K562 (cell line): Measurements from ENCODE around the gene MDK. TPM values are rescaled to one million over a fixed set of nuclear protein-coding genes. Genes with fewer than 3 reads are reported as not detected.

Experiments used
- ATAC-seq: fragments of 200-7000 bp; cut with Tn5 transposase; 3 replicates; pipeline ENCODE4 v1.9.1; 2020; ENCODE audit warnings: moderate library complexity
- BruUV-seq: library from RNA; stranded (reverse); fragments of 400-500 nt; replicated peaks from 2 replicates; lab custom pipeline; 2021; lab: Mats Ljungman, UMichigan
- CTCF ChIA-PET: fragments of 300-600 bp; formaldehyde crosslinking; extraction: SDS; loops from one replicate; lab custom pipeline; 2021; ENCODE audit warnings: low intra/inter-chr PET ratio; lab: Yijun Ruan, JAX
- POLR2A ChIA-PET: fragments of 300-600, 350-650 bp; sonication (Branson Sonifier 250); formaldehyde crosslinking; extraction: SDS; loops from one replicate; lab custom pipeline; 2021; ENCODE audit warnings: antibody characterized with exemption, inconsistent platforms; lab: Yijun Ruan, JAX
- DNase-seq, 4 experiments: peaks; one replicate each; pipeline versions ENCODE4 v3.0.0 to v3.0.0-alpha.2; 2011 to 2018; ENCODE audit warnings: low spot score in 3 of 4, mixed read lengths in 3 of 4; ENCODE audit errors: extremely low read depth in 1 of 4
- FAIRE-seq: peaks from 2 replicates; lab custom pipeline; 2011; peaks lifted over from hg19 to GRCh38; lab: Jason Lieb, UNC
- H2AFZ ChIP-seq: 2 replicates; pipeline ENCODE4 v1.6.0; 2011; ENCODE audit warnings: low read depth, low read length, control low read depth, inconsistent platforms
- H3K27ac ChIP-seq: fragments of 200-600 bp; 3 replicates; pipeline ENCODE4 v1.8.0; 2011; ENCODE audit warnings: low read depth, mild to moderate bottlenecking, control low read depth, inconsistent platforms, low read length, moderate library complexity, mixed read lengths; ENCODE audit errors: extremely low read depth
- H3K27me3 ChIP-seq, 2 experiments: fragments of 300-600 bp in 1 of 2; 2 replicates in 1 of 2; 3 replicates in 1 of 2; pipeline versions ENCODE4 v1.6.0 to v1.8.0; 2011; ENCODE audit warnings: inconsistent platforms in 2 of 2, low read length in 2 of 2, mild to moderate bottlenecking in 1 of 2, mixed read lengths in 1 of 2, moderate library complexity in 1 of 2; ENCODE audit not compliant: control insufficient read depth in 2 of 2, insufficient read depth in 2 of 2
- H3K36me3 ChIP-seq: fragments of 300-600 bp; 3 replicates; pipeline ENCODE4 v1.8.0; 2011; ENCODE audit warnings: mild to moderate bottlenecking, low read length, inconsistent platforms; ENCODE audit not compliant: control insufficient read depth, insufficient read depth
- H3K4me1 ChIP-seq, 2 experiments: fragments of 200-600 bp in 1 of 2; replicated peaks in 1 of 2; 2 replicates in 1 of 2; 3 replicates in 1 of 2; pipeline versions ENCODE4 v1.5.1 to v1.8.0; 2011; ENCODE audit warnings: inconsistent platforms in 2 of 2, low read length in 2 of 2, mild to moderate bottlenecking in 1 of 2, mixed read lengths in 1 of 2, moderate library complexity in 1 of 2; ENCODE audit not compliant: control insufficient read depth in 2 of 2, insufficient read depth in 2 of 2
- H3K4me2 ChIP-seq: 2 replicates; pipeline ENCODE4 v1.6.1; 2011; ENCODE audit warnings: low read length, control low read depth, inconsistent platforms, mixed read lengths; ENCODE audit not compliant: insufficient read depth
- H3K4me3 ChIP-seq: fragments of 200-600 bp; sonication (generic), shearing (Covaris generic); 2 replicates; pipeline ENCODE4 v1.5.1; 2016; ENCODE audit warnings: control low read depth, inconsistent platforms
- H3K79me2 ChIP-seq: fragments of 200-600 bp; 3 replicates; pipeline ENCODE4 v1.8.0; 2011; ENCODE audit warnings: low read length, inconsistent platforms; ENCODE audit not compliant: control insufficient read depth, insufficient read depth
- H3K9ac ChIP-seq, 2 experiments: 2 replicates each; pipeline versions ENCODE4 v1.6.0 to v1.6.1; 2011; ENCODE audit warnings: low read depth in 2 of 2, low read length in 2 of 2, control low read depth in 1 of 2, inconsistent platforms in 1 of 2, mild to moderate bottlenecking in 1 of 2, mixed read lengths in 1 of 2; ENCODE audit not compliant: insufficient read depth in 1 of 2
- H3K9me1 ChIP-seq: one replicate; pipeline ENCODE4 v1.6.0; 2011; ENCODE audit warnings: inconsistent platforms, mild to moderate bottlenecking, low read length, moderate library complexity; ENCODE audit not compliant: control insufficient read depth, insufficient read depth
- H3K9me3 ChIP-seq: replicated peaks from 2 replicates; pipeline ENCODE4 v1.5.1; 2011; ENCODE audit warnings: low read depth, low read length, inconsistent platforms; ENCODE audit not compliant: control insufficient read depth, insufficient read depth
- H4K20me1 ChIP-seq: replicated peaks from 2 replicates; pipeline ENCODE4 v1.6.1; 2011; ENCODE audit warnings: low read length, inconsistent platforms, mixed read lengths; ENCODE audit not compliant: control insufficient read depth, insufficient read depth
- COPS2 ChIP-seq: fragments of 450-650 bp; conservative IDR thresholded peaks from 2 replicates; pipeline ENCODE4 v1.6.1; 2016; ENCODE audit warnings: mild to moderate bottlenecking, moderate library complexity
- ELF1 ChIP-seq: fragments of 200-800 bp; sonication (Bioruptor generic); IDR thresholded peaks from 2 replicates; pipeline ENCODE4 v1.6.1; 2016; ENCODE audit warnings: missing genetic modification characterization, missing compliant biosample characterization
- EP400 ChIP-seq: fragments of 450-650 bp; IDR thresholded peaks from 2 replicates; pipeline ENCODE4 v1.6.1; 2017; ENCODE audit warnings: antibody characterized with exemption, mild to moderate bottlenecking, moderate library complexity
- HDAC6 ChIP-seq: IDR thresholded peaks from 2 replicates; pipeline ENCODE4 v1.6.1; 2012; ENCODE audit warnings: low read depth, mild to moderate bottlenecking, control low read depth, inconsistent platforms, low read length, moderate library complexity
- HNRNPH1 ChIP-seq: fragments of 200-400 bp; formaldehyde crosslinking; optimal IDR thresholded peaks from 2 replicates; pipeline ENCODE3; 2017; ENCODE audit warnings: low read depth, mild to moderate bottlenecking, low read length, moderate library complexity
- IRF2 ChIP-seq: sonication (generic); formaldehyde crosslinking; IDR thresholded peaks from 2 replicates; pipeline ENCODE4 v1.8.1; 2022; ENCODE audit warnings: mild to moderate bottlenecking, missing genetic modification reagents
- POLR2AphosphoS5 ChIP-seq: IDR thresholded peaks from 2 replicates; pipeline ENCODE4 v1.6.1; 2011; ENCODE audit warnings: mild to moderate bottlenecking, low read depth, low read length, moderate library complexity; ENCODE audit not compliant: control insufficient read depth, insufficient read depth
- ZNF644 ChIP-seq: fragments of 200-800 bp; sonication (Bioruptor generic); IDR thresholded peaks from 2 replicates; pipeline ENCODE4 v1.6.1; 2016; ENCODE audit warnings: low read depth, missing genetic modification characterization, missing compliant biosample characterization
- WGBS: fragments of 100-300 bp; shearing (Covaris generic); methylation state at CpG from one replicate; pipeline ENCODE4 v1.1.6; 2016; ENCODE audit warnings: low coverage, mixed read lengths; ENCODE audit not compliant: insufficient coverage; ENCODE audit errors: missing lambda C conversion rate; 5-methylcytosine and 5-hydroxymethylcytosine counted together
- in situ Hi-C: fragments of 300-500 bp; cut with MboI; formaldehyde crosslinking; loops from 4 replicates; pipeline ENCODE4 v1.15.0; 2018; ENCODE audit warnings: inconsistent platforms, mixed read lengths
- intact Hi-C: fragments of 100-400 bp; cut with micrococcal nuclease; formaldehyde crosslinking; loops from 2 replicates; pipeline ENCODE4 v1.14.2; 2022
- polyA plus RNA-seq, 8 experiments: library from polyadenylated mRNA; depleted of rRNA in 4 of 8; stranded (reverse) in 5 of 8; unstranded in 3 of 8; fragments of >200 nt; fragmentation: Nextera tagmentation in 2 of 8; fragmentation: Illumina TruSeq in 1 of 8; extraction: Ambion mirVana in 2 of 8; extraction: Trizol in 1 of 8; gene quantifications; 2 replicates each; pipeline versions ENCODE4 v1.2.1 to v1.2.3, GENCODE V29; 2011 to 2014; ENCODE audit warnings: inconsistent platforms in 1 of 8, missing spikeins in 1 of 8
- total RNA-seq, 7 experiments: library from RNA; depleted of rRNA in 6 of 7; stranded (reverse); fragments of >200 nt in 6 of 7; fragmentation: Illumina TruSeq in 2 of 7; extraction: Trizol in 2 of 7; gene quantifications; 2 replicates each; pipeline versions ENCODE4 v1.2.1 to v1.2.3, GENCODE V29; 2011 to 2021; ENCODE audit warnings: low replicate concordance in 1 of 7
- TF ChIP-seq, protein P1 (sequence below): fragments of 450-650 bp; IDR thresholded peaks from 2 replicates; pipeline ENCODE4 v1.6.1; 2016; ENCODE audit warnings: missing biosample characterization, missing genetic modification characterization
- TF ChIP-seq, protein P2 (sequence below): sonication (generic); formaldehyde crosslinking; IDR thresholded peaks from 2 replicates; pipeline ENCODE4 v1.8.1; 2022; ENCODE audit warnings: missing genetic modification reagents
- TF ChIP-seq, protein P3 (sequence below): sonication (generic); formaldehyde crosslinking; IDR thresholded peaks from 2 replicates; pipeline ENCODE4 v1.8.0; 2022; ENCODE audit warnings: mild to moderate bottlenecking, missing genetic modification reagents
- TF ChIP-seq, protein P4 (sequence below): fragments of 250-450 bp; sonication (Bioruptor Pico); IDR thresholded peaks from 2 replicates; pipeline ENCODE4 v1.5.0; 2021; ENCODE audit warnings: mild to moderate bottlenecking, borderline replicate concordance
- TF ChIP-seq, protein P5 (sequence below): fragments of 250-450 bp; sonication (Bioruptor Pico); IDR thresholded peaks from 2 replicates; pipeline ENCODE4 v1.4.0; 2020; ENCODE audit warnings: mild to moderate bottlenecking, moderate library complexity, borderline replicate concordance

Gene MDK
- total and polyA plus RNA-seq, 9 of the 15 experiments (the other 6 are each of a cell fraction or from before 2014, with no cell fraction given) = 20.7 to 700 (median 350) TPM

DNA sequence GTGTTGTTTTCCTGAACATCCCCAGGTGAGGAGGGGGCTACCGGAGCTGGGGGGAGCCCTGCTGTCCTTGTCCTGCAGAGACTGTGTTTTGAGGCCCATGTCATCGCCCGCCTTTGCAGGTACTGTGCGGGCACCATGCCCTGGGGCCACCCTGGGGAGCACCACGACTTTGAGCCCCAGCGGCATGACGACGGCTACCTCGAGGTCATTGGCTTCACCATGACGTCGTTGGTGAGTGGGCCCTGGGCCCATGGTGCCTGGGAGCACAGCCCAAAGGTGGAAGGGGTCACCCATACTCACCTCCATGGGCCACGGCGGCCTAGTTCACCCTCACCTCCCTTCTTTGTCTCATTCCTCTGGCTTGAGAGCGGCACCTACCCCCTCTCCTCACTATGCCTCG is 6.7 kb upstream of the MDK start:
- ChIA-PET CTCF (interaction anchor here (0.7 kb wide), 1 partner anchor 606 kb away, joined by 3 read pairs; no protein-coding TSS in a partner anchor), POLR2A (no interaction called here)
- Histone ChIP-seq H3K4me3 (no peak overlapping the region), H3K27ac (no peak overlapping the region), H3K36me3 (peaks cover 83% of the 10 kb centered on the region; the same call in 2 of the 3 replicates), H3K27me3 (no peaks in the 10 kb centered on the region), H3K9me1 (no peaks in the 10 kb centered on the region), H3K9ac (no peak overlapping the region), H3K9me3 (no peaks in the 10 kb centered on the region), H3K4me2 (no peak overlapping the region), H2AFZ (no peak overlapping the region), H4K20me1 (no peaks in the 10 kb centered on the region), H3K4me1 (peaks cover 7 to 27% of the 10 kb centered on the region in 2 experiments; a peak in 4 of 5 replicates), H3K79me2 (no peaks in the 10 kb centered on the region)
- WGBS = 84% methylated on average over 9 of the region's 15 CpGs
- DNase-seq = no peak
- intact Hi-C loops (no loop called here), in situ Hi-C loops (no loop called here)
- BruUV-seq = no TSS peak
- no peak for FAIRE-seq
- ATAC-seq = no peak
- TF ChIP-seq HNRNPH1 (no peak), ELF1 (tag) (no peak), HDAC6 (no peak), EP400 (no peak), COPS2 (no peak), POLR2AphosphoS5 (no peak), IRF2 (CRISPR knock-in tag) (no peak), ZNF644 (tag) (no peak)
- TF ChIP-seq, protein P1, sequence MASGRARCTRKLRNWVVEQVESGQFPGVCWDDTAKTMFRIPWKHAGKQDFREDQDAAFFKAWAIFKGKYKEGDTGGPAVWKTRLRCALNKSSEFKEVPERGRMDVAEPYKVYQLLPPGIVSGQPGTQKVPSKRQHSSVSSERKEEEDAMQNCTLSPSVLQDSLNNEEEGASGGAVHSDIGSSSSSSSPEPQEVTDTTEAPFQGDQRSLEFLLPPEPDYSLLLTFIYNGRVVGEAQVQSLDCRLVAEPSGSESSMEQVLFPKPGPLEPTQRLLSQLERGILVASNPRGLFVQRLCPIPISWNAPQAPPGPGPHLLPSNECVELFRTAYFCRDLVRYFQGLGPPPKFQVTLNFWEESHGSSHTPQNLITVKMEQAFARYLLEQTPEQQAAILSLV (tag) = no peak
- TF ChIP-seq, protein P2, sequence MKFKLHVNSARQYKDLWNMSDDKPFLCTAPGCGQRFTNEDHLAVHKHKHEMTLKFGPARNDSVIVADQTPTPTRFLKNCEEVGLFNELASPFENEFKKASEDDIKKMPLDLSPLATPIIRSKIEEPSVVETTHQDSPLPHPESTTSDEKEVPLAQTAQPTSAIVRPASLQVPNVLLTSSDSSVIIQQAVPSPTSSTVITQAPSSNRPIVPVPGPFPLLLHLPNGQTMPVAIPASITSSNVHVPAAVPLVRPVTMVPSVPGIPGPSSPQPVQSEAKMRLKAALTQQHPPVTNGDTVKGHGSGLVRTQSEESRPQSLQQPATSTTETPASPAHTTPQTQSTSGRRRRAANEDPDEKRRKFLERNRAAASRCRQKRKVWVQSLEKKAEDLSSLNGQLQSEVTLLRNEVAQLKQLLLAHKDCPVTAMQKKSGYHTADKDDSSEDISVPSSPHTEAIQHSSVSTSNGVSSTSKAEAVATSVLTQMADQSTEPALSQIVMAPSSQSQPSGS (CRISPR knock-in tag) = no peak
- TF ChIP-seq, protein P3, sequence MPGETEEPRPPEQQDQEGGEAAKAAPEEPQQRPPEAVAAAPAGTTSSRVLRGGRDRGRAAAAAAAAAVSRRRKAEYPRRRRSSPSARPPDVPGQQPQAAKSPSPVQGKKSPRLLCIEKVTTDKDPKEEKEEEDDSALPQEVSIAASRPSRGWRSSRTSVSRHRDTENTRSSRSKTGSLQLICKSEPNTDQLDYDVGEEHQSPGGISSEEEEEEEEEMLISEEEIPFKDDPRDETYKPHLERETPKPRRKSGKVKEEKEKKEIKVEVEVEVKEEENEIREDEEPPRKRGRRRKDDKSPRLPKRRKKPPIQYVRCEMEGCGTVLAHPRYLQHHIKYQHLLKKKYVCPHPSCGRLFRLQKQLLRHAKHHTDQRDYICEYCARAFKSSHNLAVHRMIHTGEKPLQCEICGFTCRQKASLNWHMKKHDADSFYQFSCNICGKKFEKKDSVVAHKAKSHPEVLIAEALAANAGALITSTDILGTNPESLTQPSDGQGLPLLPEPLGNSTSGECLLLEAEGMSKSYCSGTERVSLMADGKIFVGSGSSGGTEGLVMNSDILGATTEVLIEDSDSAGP = no peak
- TF ChIP-seq, protein P4, sequence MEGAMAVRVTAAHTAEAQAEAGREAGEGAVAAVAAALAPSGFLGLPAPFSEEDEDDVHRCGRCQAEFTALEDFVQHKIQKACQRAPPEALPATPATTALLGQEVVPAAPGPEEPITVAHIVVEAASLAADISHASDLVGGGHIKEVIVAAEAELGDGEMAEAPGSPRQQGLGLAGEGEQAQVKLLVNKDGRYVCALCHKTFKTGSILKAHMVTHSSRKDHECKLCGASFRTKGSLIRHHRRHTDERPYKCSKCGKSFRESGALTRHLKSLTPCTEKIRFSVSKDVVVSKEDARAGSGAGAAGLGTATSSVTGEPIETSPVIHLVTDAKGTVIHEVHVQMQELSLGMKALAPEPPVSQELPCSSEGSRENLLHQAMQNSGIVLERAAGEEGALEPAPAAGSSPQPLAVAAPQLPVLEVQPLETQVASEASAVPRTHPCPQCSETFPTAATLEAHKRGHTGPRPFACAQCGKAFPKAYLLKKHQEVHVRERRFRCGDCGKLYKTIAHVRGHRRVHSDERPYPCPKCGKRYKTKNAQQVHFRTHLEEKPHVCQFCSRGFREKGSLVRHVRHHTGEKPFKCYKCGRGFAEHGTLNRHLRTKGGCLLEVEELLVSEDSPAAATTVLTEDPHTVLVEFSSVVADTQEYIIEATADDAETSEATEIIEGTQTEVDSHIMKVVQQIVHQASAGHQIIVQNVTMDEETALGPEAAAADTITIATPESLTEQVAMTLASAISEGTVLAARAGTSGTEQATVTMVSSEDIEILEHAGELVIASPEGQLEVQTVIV (CRISPR knock-in tag) = no peak
- TF ChIP-seq, protein P5, sequence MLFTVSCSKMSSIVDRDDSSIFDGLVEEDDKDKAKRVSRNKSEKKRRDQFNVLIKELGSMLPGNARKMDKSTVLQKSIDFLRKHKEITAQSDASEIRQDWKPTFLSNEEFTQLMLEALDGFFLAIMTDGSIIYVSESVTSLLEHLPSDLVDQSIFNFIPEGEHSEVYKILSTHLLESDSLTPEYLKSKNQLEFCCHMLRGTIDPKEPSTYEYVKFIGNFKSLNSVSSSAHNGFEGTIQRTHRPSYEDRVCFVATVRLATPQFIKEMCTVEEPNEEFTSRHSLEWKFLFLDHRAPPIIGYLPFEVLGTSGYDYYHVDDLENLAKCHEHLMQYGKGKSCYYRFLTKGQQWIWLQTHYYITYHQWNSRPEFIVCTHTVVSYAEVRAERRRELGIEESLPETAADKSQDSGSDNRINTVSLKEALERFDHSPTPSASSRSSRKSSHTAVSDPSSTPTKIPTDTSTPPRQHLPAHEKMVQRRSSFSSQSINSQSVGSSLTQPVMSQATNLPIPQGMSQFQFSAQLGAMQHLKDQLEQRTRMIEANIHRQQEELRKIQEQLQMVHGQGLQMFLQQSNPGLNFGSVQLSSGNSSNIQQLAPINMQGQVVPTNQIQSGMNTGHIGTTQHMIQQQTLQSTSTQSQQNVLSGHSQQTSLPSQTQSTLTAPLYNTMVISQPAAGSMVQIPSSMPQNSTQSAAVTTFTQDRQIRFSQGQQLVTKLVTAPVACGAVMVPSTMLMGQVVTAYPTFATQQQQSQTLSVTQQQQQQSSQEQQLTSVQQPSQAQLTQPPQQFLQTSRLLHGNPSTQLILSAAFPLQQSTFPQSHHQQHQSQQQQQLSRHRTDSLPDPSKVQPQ (CRISPR knock-in tag) = no peak
